ENCODE data around the gene HYAL2. TPM values are rescaled to one million over a fixed set of nuclear protein-coding genes. Genes with fewer than 3 reads are reported as not detected.

HYAL2 gene
- total and polyA plus RNA-seq, 10 of the 15 experiments (the other 5 are each of a cell fraction or from before 2014, with no cell fraction given): 0.06 to 21.8 (median 12.7) TPM

DNA sequence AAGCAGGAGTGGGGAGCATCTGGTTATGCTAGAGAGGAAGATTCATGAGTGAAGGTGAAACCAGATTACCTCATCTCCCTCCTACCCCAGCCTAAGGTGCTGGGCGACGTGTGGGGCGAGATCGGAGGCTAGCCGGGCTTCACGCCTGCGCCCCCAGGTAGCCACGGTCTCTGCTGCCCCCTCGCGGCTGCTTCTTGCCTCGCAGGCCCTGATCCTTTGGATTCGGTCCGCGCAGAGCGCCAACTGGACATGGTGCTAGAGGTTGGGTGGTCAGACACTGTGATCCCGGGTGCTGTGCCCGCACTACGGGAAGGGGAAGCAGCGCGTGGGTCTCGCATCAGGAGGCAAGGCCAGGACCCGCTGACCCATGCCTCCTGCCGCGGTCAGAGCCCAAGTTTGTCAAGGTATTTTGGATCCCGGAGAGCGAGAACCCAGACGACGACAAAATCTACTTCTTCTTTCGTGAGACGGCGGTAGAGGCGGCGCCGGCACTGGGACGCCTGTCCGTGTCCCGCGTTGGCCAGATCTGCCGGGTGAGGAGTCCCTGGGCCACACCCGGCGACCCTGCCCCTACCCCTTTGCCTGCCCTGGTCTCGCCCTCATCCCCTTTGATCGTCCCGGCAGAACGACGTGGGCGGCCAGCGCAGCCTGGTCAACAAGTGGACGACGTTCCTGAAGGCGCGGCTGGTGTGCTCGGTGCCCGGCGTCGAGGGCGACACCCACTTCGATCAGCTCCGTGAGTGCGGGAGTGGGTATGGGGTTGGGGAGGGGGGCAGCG, 49.4 kb downstream of the HYAL2 start (continued):
- TF ChIP-seq IKZF1 (conservative IDR thresholded peaks at IDR 0.05): peak; percentile 64
- peak; percentile 28; the same call in 1 of the 2 replicates for TF ChIP-seq MXI1 (IDR thresholded peaks at IDR 0.05; ENCODE audit: low read depth, low read length)
- TF ChIP-seq IRF4 (IDR thresholded peaks at IDR 0.05; ENCODE audit: low read depth, low read length): peak; percentile 56; the same call in 1 of the 2 replicates
- TF ChIP-seq JUNB (IDR thresholded peaks at IDR 0.05): peak; percentile 70
- no peak; the same call in 1 of the 2 replicates for TF ChIP-seq LARP7 (IDR thresholded peaks at IDR 0.05)
- TF ChIP-seq, protein P1, sequence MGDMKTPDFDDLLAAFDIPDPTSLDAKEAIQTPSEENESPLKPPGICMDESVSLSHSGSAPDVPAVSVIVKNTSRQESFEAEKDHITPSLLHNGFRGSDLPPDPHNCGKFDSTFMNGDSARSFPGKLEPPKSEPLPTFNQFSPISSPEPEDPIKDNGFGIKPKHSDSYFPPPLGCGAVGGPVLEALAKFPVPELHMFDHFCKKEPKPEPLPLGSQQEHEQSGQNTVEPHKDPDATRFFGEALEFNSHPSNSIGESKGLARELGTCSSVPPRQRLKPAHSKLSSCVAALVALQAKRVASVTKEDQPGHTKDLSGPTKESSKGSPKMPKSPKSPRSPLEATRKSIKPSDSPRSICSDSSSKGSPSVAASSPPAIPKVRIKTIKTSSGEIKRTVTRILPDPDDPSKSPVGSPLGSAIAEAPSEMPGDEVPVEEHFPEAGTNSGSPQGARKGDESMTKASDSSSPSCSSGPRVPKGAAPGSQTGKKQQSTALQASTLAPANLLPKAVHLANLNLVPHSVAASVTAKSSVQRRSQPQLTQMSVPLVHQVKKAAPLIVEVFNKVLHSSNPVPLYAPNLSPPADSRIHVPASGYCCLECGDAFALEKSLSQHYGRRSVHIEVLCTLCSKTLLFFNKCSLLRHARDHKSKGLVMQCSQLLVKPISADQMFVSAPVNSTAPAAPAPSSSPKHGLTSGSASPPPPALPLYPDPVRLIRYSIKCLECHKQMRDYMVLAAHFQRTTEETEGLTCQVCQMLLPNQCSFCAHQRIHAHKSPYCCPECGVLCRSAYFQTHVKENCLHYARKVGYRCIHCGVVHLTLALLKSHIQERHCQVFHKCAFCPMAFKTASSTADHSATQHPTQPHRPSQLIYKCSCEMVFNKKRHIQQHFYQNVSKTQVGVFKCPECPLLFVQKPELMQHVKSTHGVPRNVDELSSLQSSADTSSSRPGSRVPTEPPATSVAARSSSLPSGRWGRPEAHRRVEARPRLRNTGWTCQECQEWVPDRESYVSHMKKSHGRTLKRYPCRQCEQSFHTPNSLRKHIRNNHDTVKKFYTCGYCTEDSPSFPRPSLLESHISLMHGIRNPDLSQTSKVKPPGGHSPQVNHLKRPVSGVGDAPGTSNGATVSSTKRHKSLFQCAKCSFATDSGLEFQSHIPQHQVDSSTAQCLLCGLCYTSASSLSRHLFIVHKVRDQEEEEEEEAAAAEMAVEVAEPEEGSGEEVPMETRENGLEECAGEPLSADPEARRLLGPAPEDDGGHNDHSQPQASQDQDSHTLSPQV (IDR thresholded peaks at IDR 0.05): no peak
- TF ChIP-seq, protein P2, sequence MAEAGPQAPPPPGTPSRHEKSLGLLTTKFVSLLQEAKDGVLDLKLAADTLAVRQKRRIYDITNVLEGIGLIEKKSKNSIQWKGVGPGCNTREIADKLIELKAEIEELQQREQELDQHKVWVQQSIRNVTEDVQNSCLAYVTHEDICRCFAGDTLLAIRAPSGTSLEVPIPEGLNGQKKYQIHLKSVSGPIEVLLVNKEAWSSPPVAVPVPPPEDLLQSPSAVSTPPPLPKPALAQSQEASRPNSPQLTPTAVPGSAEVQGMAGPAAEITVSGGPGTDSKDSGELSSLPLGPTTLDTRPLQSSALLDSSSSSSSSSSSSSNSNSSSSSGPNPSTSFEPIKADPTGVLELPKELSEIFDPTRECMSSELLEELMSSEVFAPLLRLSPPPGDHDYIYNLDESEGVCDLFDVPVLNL (IDR thresholded peaks at IDR 0.05; ENCODE audit: low read depth, low read length): no peak
- peak; percentile 47; the same call in 1 of the 2 replicates for TF ChIP-seq GATAD2B (conservative IDR thresholded peaks at IDR 0.05; ENCODE audit: low read depth)
- TF ChIP-seq CEBPB (IDR thresholded peaks at IDR 0.05; ENCODE audit: borderline replicate concordance in 1 of 2, low read depth in 2 of 2, low read length in 2 of 2): peak in 1 of 2 experiments; percentile 26; a peak in 1 of 4 replicates
- TF ChIP-seq NR2F1 (conservative IDR thresholded peaks at IDR 0.05): 0 out of 2 replicates have a peak, but pooled peaks have one; percentile 21
- TF ChIP-seq NBN (IDR thresholded peaks at IDR 0.05): peak; percentile 75
- TF ChIP-seq RB1 (IDR thresholded peaks at IDR 0.05; ENCODE audit: borderline replicate concordance): peak; percentile 92
- TF ChIP-seq, protein P3, sequence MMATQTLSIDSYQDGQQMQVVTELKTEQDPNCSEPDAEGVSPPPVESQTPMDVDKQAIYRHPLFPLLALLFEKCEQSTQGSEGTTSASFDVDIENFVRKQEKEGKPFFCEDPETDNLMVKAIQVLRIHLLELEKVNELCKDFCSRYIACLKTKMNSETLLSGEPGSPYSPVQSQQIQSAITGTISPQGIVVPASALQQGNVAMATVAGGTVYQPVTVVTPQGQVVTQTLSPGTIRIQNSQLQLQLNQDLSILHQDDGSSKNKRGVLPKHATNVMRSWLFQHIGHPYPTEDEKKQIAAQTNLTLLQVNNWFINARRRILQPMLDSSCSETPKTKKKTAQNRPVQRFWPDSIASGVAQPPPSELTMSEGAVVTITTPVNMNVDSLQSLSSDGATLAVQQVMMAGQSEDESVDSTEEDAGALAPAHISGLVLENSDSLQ (IDR thresholded peaks at IDR 0.05): peak; percentile 34; the same call in 1 of the 2 replicates
- TF ChIP-seq EGR1 (IDR thresholded peaks at IDR 0.05; ENCODE audit: borderline replicate concordance in 1 of 2, low read depth in 2 of 2, low read length in 2 of 2): 0 out of 3 replicates have a peak, but pooled peaks of 1 of the 2 experiments have one; percentile 28
- TF ChIP-seq ZNF207 (IDR thresholded peaks at IDR 0.05; ENCODE audit: borderline replicate concordance): peak; percentile 77; the same call in 1 of the 2 replicates
- peak; percentile 52; the same call in 1 of the 2 replicates for TF ChIP-seq PAX5 (IDR thresholded peaks at IDR 0.05; ENCODE audit: borderline replicate concordance, low read depth, low read length)
- TF ChIP-seq DPF2 (IDR thresholded peaks at IDR 0.05): no peak
- peak; percentile 96 for TF ChIP-seq SMC3 (IDR thresholded peaks at IDR 0.05; ENCODE audit: borderline replicate concordance, low read length)
- peak; percentile 16; the same call in 1 of the 2 replicates for TF ChIP-seq BACH1 (IDR thresholded peaks at IDR 0.05; ENCODE audit: borderline replicate concordance)
